Type B pancreatic cell (in vitro differentiated cells): ENCODE results near the gene AKT1S1. TPM values are rescaled to one million over a fixed set of nuclear protein-coding genes. Genes with fewer than 3 reads are reported as not detected.

Experiments
- DNase-seq: peaks from one replicate; pipeline ENCODE4 v3.0.0; 2021; ENCODE audit warnings: mixed read lengths; ENCODE audit not compliant: unreplicated experiment; ENCODE audit errors: extremely low spot score
- H3K27ac Mint-ChIP-seq: 2 replicates; pipeline ENCODE4 v1.8.0; 2021; ENCODE audit warnings: mild to moderate bottlenecking, mixed read lengths
- H3K27me3 Mint-ChIP-seq: 2 replicates; pipeline ENCODE4 v1.8.0; 2021; ENCODE audit warnings: mixed read lengths
- H3K36me3 Mint-ChIP-seq: 2 replicates; pipeline ENCODE4 v1.8.0; 2021; ENCODE audit warnings: mixed read lengths
- H3K4me1 Mint-ChIP-seq: one replicate; pipeline ENCODE4 v1.8.0; 2021; ENCODE audit warnings: mixed read lengths; ENCODE audit not compliant: unreplicated experiment
- H3K4me3 Mint-ChIP-seq: 2 replicates; pipeline ENCODE4 v1.8.0; 2021; ENCODE audit warnings: mild to moderate bottlenecking, mixed read lengths
- H3K9me3 Mint-ChIP-seq: 2 replicates; pipeline ENCODE4 v1.8.0; 2021; ENCODE audit warnings: mixed read lengths
- total RNA-seq: library from RNA; stranded (reverse); gene quantifications from 2 replicates; pipeline ENCODE4 v1.2.1, GENCODE V29; 2021; ENCODE audit warnings: low replicate concordance
- TF ChIP-seq, protein P1 (sequence below): fragments of 200-600 bp; sonication (generic); conservative IDR thresholded peaks from 2 replicates; pipeline ENCODE4 v1.5.0; 2021; ENCODE audit warnings: antibody characterized with exemption, mild to moderate bottlenecking

Gene AKT1S1
- total RNA-seq, 1 donor from 2014 or later = 40.1 TPM

DNA sequence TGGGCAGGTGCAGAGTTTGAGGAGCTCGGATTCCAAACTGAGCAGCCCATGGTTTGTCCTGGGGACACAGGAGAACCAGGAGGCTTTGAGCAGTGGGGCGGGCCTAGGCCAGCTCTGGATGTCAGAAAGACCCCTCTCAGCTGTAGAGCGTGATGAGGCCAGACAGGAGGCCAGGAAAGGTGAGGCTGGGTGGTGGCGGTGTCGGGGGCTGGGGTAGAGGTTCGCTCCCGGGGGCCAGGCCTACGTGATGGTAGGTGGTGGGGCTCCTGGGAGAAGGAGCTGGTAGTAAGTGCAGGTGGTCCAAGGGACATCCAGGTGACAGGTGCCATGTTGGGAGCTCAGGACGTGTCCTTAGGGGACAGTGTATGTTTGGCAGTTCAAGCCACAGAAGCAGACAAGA, 39.7 kb downstream of the AKT1S1 start:
- Mint-ChIP-seq H3K27ac (no peak overlapping the region), H3K9me3 (no peaks in the 10 kb centered on the region), H3K36me3 (peaks cover 30% of the 10 kb centered on the region), H3K4me3 (no peak overlapping the region), H3K27me3 (no peaks in the 10 kb centered on the region), H3K4me1 (peaks cover 4% of the 10 kb centered on the region)
- no peak for DNase-seq
- TF ChIP-seq, protein P1, sequence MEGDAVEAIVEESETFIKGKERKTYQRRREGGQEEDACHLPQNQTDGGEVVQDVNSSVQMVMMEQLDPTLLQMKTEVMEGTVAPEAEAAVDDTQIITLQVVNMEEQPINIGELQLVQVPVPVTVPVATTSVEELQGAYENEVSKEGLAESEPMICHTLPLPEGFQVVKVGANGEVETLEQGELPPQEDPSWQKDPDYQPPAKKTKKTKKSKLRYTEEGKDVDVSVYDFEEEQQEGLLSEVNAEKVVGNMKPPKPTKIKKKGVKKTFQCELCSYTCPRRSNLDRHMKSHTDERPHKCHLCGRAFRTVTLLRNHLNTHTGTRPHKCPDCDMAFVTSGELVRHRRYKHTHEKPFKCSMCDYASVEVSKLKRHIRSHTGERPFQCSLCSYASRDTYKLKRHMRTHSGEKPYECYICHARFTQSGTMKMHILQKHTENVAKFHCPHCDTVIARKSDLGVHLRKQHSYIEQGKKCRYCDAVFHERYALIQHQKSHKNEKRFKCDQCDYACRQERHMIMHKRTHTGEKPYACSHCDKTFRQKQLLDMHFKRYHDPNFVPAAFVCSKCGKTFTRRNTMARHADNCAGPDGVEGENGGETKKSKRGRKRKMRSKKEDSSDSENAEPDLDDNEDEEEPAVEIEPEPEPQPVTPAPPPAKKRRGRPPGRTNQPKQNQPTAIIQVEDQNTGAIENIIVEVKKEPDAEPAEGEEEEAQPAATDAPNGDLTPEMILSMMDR = no peak

DNA sequence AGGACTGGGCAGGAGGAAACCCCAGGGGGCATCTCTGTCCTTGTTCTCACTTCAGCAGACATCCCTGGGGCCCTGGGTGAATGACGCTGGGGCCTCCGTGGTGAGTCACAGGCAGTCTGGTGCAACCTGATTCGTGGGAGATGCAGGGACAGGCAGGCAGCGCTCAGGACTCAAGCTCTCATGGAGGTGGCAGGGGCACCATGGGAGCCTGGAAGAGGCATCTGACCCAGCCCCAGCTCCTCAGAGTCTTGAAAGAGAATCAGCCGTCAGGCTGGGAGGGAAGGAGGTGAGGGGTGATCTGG, 40.2 kb downstream of the AKT1S1 start:
- Mint-ChIP-seq H3K36me3 (peaks cover 30% of the 10 kb centered on the region), H3K4me3 (no peak overlapping the region), H3K27ac (no peak overlapping the region), H3K9me3 (no peaks in the 10 kb centered on the region), H3K27me3 (no peaks in the 10 kb centered on the region), H3K4me1 (peaks cover 4% of the 10 kb centered on the region)
- DNase-seq = peak; percentile 62
- TF ChIP-seq, protein P1 = no peak

DNA sequence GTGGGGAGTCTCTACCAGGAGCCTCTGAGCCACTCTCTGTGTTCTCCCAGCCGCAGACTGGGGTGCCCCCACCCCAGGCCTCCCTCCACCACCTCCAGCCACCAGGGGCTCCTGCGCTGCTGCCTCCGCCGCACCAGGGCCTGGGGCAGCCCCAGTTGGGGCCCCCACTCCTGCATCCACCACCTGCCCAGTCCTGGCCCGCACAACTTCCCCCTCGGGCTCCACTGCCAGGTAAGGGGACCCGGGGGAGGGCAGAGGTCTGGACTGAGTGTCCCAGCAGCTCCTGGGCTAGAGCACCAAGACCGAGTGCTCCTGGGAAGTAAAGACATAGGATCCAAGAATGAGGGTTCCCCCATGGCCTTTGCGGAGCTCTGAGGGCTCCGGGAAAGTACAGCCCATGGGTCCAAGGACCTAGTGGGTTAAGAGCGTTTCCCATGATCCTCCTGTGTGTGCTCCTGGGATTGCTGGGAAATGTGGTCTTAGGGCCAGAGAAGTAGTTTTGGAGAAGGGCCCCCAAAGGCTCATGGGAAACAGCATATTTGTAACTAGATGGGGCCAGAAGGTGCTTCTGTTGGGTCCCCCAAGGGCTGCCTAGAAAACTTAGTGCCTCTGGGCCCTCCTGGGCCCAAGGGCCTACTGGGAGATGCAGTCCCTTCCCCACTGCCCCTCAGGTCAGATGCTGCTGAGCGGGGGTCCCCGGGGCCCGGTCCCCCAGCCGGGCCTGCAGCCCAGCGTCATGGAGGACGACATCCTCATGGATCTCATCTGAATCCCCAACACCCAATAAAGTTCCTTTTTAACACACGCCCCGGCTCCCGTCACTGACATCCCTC, 40.8 kb downstream of the AKT1S1 start:
- H3K36me3 Mint-ChIP-seq = peaks cover 30% of the 10 kb centered on the region
- H3K27me3 Mint-ChIP-seq = no peaks in the 10 kb centered on the region

DNA sequence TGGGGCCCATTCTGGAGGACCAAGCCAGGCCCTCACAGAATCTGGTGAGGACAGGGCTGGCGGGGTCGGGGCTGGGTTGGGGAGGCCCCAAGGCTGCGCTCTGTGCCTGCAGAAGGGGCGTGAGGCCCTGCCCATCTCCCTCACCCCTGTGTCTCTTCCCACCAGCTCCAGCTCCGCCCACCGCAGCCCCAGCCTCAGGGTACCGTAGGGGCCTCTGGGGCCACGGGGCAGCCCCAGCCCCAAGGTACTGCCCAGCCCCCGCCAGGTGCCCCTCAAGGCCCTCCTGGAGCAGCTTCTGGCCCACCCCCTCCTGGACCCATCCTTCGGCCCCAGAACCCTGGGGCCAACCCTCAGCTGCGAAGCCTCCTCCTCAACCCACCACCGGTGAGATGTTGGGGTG, 41.6 kb downstream of the AKT1S1 start:
- Mint-ChIP-seq H3K9me3 (no peaks in the 10 kb centered on the region), H3K27ac (no peak overlapping the region), H3K4me3 (no peak overlapping the region), H3K27me3 (no peaks in the 10 kb centered on the region), H3K36me3 (peaks cover 27% of the 10 kb centered on the region), H3K4me1 (peaks cover 4% of the 10 kb centered on the region)
- DNase-seq = no peak
- TF ChIP-seq, protein P1 = no peak

More for the DNA sequence above, 40.8 kb downstream of the AKT1S1 start:
- TF ChIP-seq, protein P1 = no peak
- no peak overlapping the region for H3K27ac Mint-ChIP-seq
- H3K4me3 Mint-ChIP-seq = no peak overlapping the region
- peaks cover 4% of the 10 kb centered on the region for H3K4me1 Mint-ChIP-seq
- H3K9me3 Mint-ChIP-seq = no peaks in the 10 kb centered on the region
- DNase-seq = no peak

DNA sequence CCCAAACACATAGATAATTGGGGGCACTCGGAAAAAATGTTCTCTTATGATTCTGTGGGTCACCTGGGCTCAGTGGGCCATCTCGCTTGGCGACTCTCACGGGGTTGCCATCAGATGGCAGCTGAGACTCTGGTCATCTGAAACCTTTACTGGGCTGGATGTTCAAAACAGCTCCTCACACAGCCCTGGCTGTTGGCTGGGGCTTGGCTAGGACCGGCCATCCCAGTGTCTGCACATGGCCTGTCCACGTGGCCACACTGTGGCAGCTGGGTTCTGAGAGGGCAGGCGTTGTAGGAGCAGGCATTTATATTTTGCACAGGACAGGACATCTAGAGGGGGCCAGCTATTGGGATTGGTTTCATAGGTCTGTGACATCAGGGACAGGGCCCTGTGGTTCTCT, 43.6 kb downstream of the AKT1S1 start:
- TF ChIP-seq, protein P1 = no peak
- H3K36me3 Mint-ChIP-seq = peaks cover 16% of the 10 kb centered on the region

More for the DNA sequence above, 43.6 kb downstream of the AKT1S1 start:
- no peaks in the 10 kb centered on the region for H3K9me3 Mint-ChIP-seq
- DNase-seq = no peak
- H3K27ac Mint-ChIP-seq = no peak overlapping the region
- no peak overlapping the region for H3K4me3 Mint-ChIP-seq
- no peaks in the 10 kb centered on the region for H3K27me3 Mint-ChIP-seq
- peaks cover 4% of the 10 kb centered on the region for H3K4me1 Mint-ChIP-seq
